Transverse colon (tissue), 4 donors: ENCODE results near the gene ERC2. TPM values are rescaled to one million over a fixed set of nuclear protein-coding genes. Genes with fewer than 3 reads are reported as not detected.
A peak's percentile ranks its signal among the peaks of the same experiment; 100 is the strongest.

Source experiments
- DNase-seq: peaks from one replicate; pipeline ENCODE4 v3.0.0-alpha.2; 2019
- H3K27ac ChIP-seq, 4 donors: fragments of 200-600 bp; sonication (generic); 2 replicates each; pipeline ENCODE4 v1.5.1; 2016 to 2018; ENCODE audit warnings: inconsistent platforms in 4 of 4
- H3K27me3 ChIP-seq: fragments of 200-600 bp; sonication (generic); 2 replicates; pipeline ENCODE4 v1.5.1; 2017; ENCODE audit warnings: inconsistent platforms
- H3K36me3 ChIP-seq, 4 donors: fragments of 200-600 bp; sonication (generic); 2 replicates each; pipeline ENCODE4 v1.5.1; 2017 to 2019; ENCODE audit warnings: inconsistent platforms in 4 of 4
- H3K4me1 ChIP-seq, 4 donors: fragments of 200-600 bp; sonication (generic); 2 replicates each; pipeline ENCODE4 v1.5.1; 2017 to 2020; ENCODE audit warnings: inconsistent platforms in 4 of 4
- H3K4me3 ChIP-seq, 4 donors: fragments of 200-600 bp; sonication (generic); 1 replicate in 1 of 4; 2 replicates in 3 of 4; pipeline versions ENCODE4 v1.5.1 to v1.6.1; 2017 to 2019; ENCODE audit warnings: inconsistent platforms in 4 of 4
- H3K9me3 ChIP-seq, 2 donors: fragments of 200-600 bp; sonication (generic); 2 replicates each; pipeline ENCODE4 v1.5.1; 2017 to 2019; ENCODE audit warnings: inconsistent platforms in 2 of 2
- EP300 ChIP-seq: sonication (generic); formaldehyde crosslinking; IDR thresholded peaks from one replicate; pipeline ENCODE4 v1.6.1; 2017; ENCODE audit warnings: antibody characterized with exemption, low read depth
- POLR2A ChIP-seq: fragments of 450-650 bp; IDR thresholded peaks from one replicate; pipeline ENCODE4 v1.6.1; 2016; ENCODE audit warnings: antibody characterized with exemption, mild to moderate bottlenecking, moderate library complexity
- POLR2AphosphoS5 ChIP-seq, 3 donors: sonication (generic); formaldehyde crosslinking; IDR thresholded peaks; one replicate each; pipeline ENCODE4 v1.6.1; 2016; ENCODE audit warnings: antibody characterized with exemption in 3 of 3
- WGBS, 2 donors: methylation state at CpG; one replicate each; pipeline ENCODE4 v1.1.5; 2018; ENCODE audit warnings: low coverage in 1 of 2; 5-methylcytosine and 5-hydroxymethylcytosine counted together
- in situ Hi-C, 4 donors: fragments of 200-750 bp; cut with MboI; loops; one replicate each; pipeline versions ENCODE4 v1.15.0 to v1.15.1; 2017; ENCODE audit warnings: low sequenced_read_pairs in 3 of 4, low pct_ligation_motif_present in 1 of 4, low pct_unique_long_range_greater_than_20kb in 1 of 4
- intact Hi-C: fragments of 100-400 bp; cut with DNase I; formaldehyde crosslinking; loops from one replicate; pipeline ENCODE4 v1.15.1; 2023; ENCODE audit warnings: low total_unique reads
- total RNA-seq, 4 donors: library from RNA; depleted of rRNA; stranded (reverse); fragments of >200 nt; gene quantifications; one replicate each; pipeline ENCODE4 v1.1.0, GENCODE V29; 2016
- TF ChIP-seq, protein P1 (sequence below), 5 experiments: fragments of 200-600 bp in 3 of 5; fragments of 450-650 bp in 2 of 5; sonication (generic) in 3 of 5; IDR thresholded peaks; 1 replicate in 2 of 5; 2 replicates in 3 of 5; pipeline ENCODE4 v1.5.1; 2016 to 2017; ENCODE audit warnings: antibody characterized with exemption in 5 of 5, inconsistent platforms in 3 of 5, mild to moderate bottlenecking in 2 of 5, moderate library complexity in 1 of 5

The ERC2 gene
- total RNA-seq, 4 donors from 2014 or later, result 0.41 to 1.3 TPM; not detected in 2

DNA sequence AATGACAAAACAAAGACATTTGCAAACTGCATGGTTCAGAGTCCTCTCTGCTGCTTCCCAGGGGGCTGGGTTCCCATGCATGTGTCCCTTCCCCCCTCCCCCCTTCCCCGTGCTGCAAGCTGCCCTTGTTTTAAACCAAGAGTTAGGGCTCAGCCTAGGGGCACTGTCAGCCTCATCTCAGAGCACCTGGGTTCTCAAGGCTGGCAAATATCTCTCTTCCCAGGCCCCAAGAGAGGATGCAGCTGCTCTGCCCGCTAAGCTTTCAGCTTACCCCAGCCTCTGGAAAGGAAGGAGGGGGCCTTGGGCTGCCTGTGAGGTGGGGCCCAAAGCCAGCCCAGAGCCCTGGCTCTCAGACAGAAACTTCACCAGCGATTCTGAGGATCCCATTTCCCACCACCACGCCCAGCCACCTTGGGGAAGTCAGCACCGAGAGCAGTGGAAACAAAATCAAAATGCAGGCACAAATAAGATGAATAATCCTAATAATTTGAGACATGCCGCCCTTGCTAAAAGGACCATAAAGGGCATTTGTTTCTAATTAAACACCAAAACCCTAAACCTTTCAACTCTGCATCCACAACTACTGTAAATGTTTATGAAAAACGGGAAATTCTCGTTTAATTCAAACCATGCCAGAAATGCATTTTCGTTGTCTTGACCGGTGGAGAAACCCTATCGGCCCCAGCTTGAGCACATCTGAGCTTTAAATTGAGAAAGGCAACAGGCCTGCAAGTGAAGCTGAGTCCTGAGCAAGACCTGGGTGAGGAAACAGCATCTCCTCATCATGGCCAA lies 913.4 kb downstream of the ERC2 start:
- in situ Hi-C loops, result no loop called here
- TF ChIP-seq, protein P1, sequence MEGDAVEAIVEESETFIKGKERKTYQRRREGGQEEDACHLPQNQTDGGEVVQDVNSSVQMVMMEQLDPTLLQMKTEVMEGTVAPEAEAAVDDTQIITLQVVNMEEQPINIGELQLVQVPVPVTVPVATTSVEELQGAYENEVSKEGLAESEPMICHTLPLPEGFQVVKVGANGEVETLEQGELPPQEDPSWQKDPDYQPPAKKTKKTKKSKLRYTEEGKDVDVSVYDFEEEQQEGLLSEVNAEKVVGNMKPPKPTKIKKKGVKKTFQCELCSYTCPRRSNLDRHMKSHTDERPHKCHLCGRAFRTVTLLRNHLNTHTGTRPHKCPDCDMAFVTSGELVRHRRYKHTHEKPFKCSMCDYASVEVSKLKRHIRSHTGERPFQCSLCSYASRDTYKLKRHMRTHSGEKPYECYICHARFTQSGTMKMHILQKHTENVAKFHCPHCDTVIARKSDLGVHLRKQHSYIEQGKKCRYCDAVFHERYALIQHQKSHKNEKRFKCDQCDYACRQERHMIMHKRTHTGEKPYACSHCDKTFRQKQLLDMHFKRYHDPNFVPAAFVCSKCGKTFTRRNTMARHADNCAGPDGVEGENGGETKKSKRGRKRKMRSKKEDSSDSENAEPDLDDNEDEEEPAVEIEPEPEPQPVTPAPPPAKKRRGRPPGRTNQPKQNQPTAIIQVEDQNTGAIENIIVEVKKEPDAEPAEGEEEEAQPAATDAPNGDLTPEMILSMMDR (IDR thresholded peaks at IDR 0.05), result no peak
- TF ChIP-seq POLR2A (no peak), POLR2AphosphoS5 (IDR thresholded peaks at IDR 0.05) (no peak), EP300 (no peak)
- Histone ChIP-seq H3K4me3 (no peak overlapping the region), H3K9me3 (no peaks in the 10 kb centered on the region), H3K36me3 (no peaks in the 10 kb centered on the region), H3K27ac (no peak overlapping the region), H3K27me3 (no peaks in the 10 kb centered on the region), H3K4me1 (peaks cover 0 to 9% (median 0%) of the 10 kb centered on the region in 4 donors)
- WGBS, 2 donors, result 69 to 76% methylated on average over 6 to 11 of the region's 11 CpGs
- intact Hi-C loops, result no loop called here
- no peak for DNase-seq

DNA sequence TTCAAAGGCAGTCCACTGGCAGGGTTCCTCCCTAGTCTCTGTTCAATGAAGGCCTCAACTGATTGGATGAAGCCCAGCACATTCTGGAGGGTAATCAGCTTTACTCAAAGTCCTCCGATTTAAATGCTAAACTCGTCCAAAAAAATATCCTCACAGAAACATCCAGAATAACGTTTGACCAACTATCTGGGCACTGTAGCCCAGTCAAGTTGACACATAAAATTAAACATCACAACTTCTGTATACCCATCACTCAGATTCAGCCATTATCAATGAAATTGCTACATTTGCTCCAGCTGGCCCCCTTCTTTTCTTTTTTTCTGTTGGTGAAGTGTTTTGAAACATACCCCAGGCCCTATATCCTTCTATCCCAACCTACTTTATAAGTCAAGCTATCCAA lies 916.6 kb downstream of the ERC2 start:
- Histone ChIP-seq H3K27ac (no peak overlapping the region), H3K27me3 (no peaks in the 10 kb centered on the region), H3K4me3 (no peak overlapping the region), H3K4me1 (peaks cover 0 to 4% (median 0%) of the 10 kb centered on the region in 4 donors), H3K36me3 (no peaks in the 10 kb centered on the region), H3K9me3 (no peaks in the 10 kb centered on the region)
- intact Hi-C loops (no loop called here), in situ Hi-C loops (no loop called here)
- DNase-seq, result no peak
- WGBS, 2 donors, result 84 to 86% methylated on average over 3 of the region's 3 CpGs
- TF ChIP-seq EP300 (no peak), POLR2AphosphoS5 (IDR thresholded peaks at IDR 0.05) (no peak), POLR2A (no peak)
- TF ChIP-seq, protein P1 (IDR thresholded peaks at IDR 0.05), result no peak

DNA sequence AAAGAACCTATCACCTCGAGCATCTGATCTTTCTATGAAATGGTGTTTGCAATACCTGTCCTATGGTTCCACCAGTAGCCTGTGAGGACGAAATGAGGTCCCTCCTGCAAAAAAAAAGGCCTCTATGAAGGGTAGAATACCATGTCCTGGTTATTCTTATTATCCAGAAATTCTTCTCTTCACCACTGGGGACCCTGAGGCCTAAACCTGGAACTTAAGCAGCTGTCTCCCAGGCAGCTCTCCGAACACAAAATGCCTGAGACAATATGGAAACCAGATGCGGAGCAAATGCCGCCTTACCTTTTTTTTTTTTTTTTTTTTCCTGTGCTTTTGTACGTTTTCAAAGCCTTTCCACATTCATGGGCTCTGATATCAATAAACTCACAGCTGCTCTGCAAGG lies 919.1 kb downstream of the ERC2 start:
- Histone ChIP-seq H3K36me3 (no peaks in the 10 kb centered on the region), H3K4me1 (no peaks in the 10 kb centered on the region), H3K9me3 (no peaks in the 10 kb centered on the region), H3K4me3 (no peak overlapping the region), H3K27me3 (no peaks in the 10 kb centered on the region), H3K27ac (no peak overlapping the region)
- TF ChIP-seq POLR2AphosphoS5 (IDR thresholded peaks at IDR 0.05), result no peak
- no peak for TF ChIP-seq EP300
- TF ChIP-seq POLR2A, result no peak
- TF ChIP-seq, protein P1 (IDR thresholded peaks at IDR 0.05), result peak in 1 of 5 experiments; percentile 4
- in situ Hi-C loops (no loop called here), intact Hi-C loops (no loop called here)
- DNase-seq, result no peak
- 76 to 90% methylated on average over 6 of the region's 6 CpGs for WGBS, 2 donors

DNA sequence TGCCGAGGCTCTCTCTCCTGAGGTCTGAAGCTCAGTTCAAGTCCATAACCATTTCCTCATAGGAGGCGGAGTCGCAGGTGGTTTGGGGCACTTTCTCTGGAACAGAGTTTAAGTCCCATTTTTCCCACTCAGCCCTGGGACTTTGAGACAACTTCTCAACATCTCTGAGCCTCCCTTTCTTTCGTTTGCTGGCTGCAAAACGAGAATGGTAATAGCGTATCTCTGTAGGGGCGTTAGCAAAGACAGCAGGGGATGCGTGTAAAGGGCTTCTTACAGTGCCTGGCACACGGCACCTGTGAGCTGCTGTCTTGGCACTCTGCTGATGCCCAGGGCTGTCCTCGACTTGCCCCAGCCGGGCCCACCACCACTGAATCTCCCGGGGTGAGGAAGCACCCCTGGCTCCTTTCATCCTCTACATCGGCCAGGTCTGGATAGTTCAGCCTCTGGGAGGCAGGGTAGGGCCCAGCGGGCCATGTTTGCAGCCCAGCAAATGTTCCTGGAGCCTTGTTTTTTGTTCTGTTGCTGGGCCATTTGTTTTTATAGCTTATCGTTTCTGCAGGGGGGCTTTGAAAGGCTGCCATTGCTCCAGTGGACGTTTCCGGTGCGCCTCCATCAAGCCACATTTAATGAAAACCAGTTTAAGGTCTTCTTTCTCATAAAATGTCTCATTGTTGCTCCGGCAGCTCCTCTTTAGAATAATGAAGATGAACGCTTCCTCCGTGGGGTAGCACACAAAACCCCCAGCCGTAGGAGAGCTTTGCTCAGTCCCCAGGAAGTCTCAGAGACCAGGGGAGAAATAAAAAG lies 921.2 kb downstream of the ERC2 start:
- DNase-seq, result no peak
- Histone ChIP-seq H3K4me1 (no peaks in the 10 kb centered on the region), H3K9me3 (no peaks in the 10 kb centered on the region), H3K36me3 (no peaks in the 10 kb centered on the region), H3K27me3 (no peaks in the 10 kb centered on the region), H3K4me3 (no peak overlapping the region), H3K27ac (no peak overlapping the region)
- no peak for TF ChIP-seq POLR2A
- TF ChIP-seq POLR2AphosphoS5 (IDR thresholded peaks at IDR 0.05), result no peak
- TF ChIP-seq, protein P1 (IDR thresholded peaks at IDR 0.05), result no peak
- no peak for TF ChIP-seq EP300
- in situ Hi-C loops, result no loop called here
- WGBS, 2 donors, result 78 to 85% methylated on average over 9 to 22 of the region's 22 CpGs
- intact Hi-C loops, result no loop called here
